ENCODE results near the gene HMBS.

Gene HMBS

GRCh38 chr11:119109843-119110242, 25.2 kb downstream of the HMBS start:
- POLR2A ChIA-PET: interaction anchor here (0.7 to 4.7 kb wide), 4 partner anchors 8 to 42 kb away, joined by 3 to 41 read pairs (median 4); partner anchors contain the start of genes DPAGT1, HINFP and VPS11
- TF ChIP-seq, protein P1, sequence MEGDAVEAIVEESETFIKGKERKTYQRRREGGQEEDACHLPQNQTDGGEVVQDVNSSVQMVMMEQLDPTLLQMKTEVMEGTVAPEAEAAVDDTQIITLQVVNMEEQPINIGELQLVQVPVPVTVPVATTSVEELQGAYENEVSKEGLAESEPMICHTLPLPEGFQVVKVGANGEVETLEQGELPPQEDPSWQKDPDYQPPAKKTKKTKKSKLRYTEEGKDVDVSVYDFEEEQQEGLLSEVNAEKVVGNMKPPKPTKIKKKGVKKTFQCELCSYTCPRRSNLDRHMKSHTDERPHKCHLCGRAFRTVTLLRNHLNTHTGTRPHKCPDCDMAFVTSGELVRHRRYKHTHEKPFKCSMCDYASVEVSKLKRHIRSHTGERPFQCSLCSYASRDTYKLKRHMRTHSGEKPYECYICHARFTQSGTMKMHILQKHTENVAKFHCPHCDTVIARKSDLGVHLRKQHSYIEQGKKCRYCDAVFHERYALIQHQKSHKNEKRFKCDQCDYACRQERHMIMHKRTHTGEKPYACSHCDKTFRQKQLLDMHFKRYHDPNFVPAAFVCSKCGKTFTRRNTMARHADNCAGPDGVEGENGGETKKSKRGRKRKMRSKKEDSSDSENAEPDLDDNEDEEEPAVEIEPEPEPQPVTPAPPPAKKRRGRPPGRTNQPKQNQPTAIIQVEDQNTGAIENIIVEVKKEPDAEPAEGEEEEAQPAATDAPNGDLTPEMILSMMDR (IDR thresholded peaks at IDR 0.05; ENCODE audit: control extremely low read depth, extremely low read depth, low read depth, missing control alignments): no peak
- CTCF ChIA-PET: interaction anchor here (0.9 to 2.8 kb wide), 11 partner anchors 10 to 230 kb away, joined by 3 to 29 read pairs (median 4); partner anchors contain the start of genes CBL, HINFP and NLRX1
- DNase-seq (ENCODE audit: extremely low spot score): no peak

GRCh38 chr11:119110439-119110838, 25.8 kb downstream of the HMBS start:
- ChIA-PET POLR2A (interaction anchor here (0.7 to 4.7 kb wide), 3 partner anchors 9 to 16 kb away, joined by 3 to 41 read pairs (median 5); partner anchors contain the start of genes DPAGT1 and HINFP), CTCF (interaction anchor here (1.1 to 2.8 kb wide), 5 partner anchors 10 to 213 kb away, joined by 3 to 29 read pairs (median 8); partner anchors contain the start of genes CBL and HINFP)
- TF ChIP-seq, protein P1 (IDR thresholded peaks at IDR 0.05; ENCODE audit: control extremely low read depth, extremely low read depth, low read depth, missing control alignments): no peak
- no peak for DNase-seq (ENCODE audit: extremely low spot score)

GRCh38 chr11:119111361-119111925, 26.8 kb downstream of the HMBS start:
- POLR2A ChIA-PET: interaction anchor here (0.6 to 1.0 kb wide), 2 partner anchors 10 to 207 kb away, joined by 3 to 4 read pairs; partner anchors contain the start of gene HINFP
- TF ChIP-seq, protein P1 (IDR thresholded peaks at IDR 0.05; ENCODE audit: control extremely low read depth, extremely low read depth, low read depth, missing control alignments): no peak
- CTCF ChIA-PET: interaction anchor here (1.1 to 2.4 kb wide), 6 partner anchors 10 to 212 kb away, joined by 3 to 15 read pairs (median 6); partner anchors contain the start of genes CBL and HINFP
- no peak for DNase-seq (ENCODE audit: extremely low spot score)

DNA sequence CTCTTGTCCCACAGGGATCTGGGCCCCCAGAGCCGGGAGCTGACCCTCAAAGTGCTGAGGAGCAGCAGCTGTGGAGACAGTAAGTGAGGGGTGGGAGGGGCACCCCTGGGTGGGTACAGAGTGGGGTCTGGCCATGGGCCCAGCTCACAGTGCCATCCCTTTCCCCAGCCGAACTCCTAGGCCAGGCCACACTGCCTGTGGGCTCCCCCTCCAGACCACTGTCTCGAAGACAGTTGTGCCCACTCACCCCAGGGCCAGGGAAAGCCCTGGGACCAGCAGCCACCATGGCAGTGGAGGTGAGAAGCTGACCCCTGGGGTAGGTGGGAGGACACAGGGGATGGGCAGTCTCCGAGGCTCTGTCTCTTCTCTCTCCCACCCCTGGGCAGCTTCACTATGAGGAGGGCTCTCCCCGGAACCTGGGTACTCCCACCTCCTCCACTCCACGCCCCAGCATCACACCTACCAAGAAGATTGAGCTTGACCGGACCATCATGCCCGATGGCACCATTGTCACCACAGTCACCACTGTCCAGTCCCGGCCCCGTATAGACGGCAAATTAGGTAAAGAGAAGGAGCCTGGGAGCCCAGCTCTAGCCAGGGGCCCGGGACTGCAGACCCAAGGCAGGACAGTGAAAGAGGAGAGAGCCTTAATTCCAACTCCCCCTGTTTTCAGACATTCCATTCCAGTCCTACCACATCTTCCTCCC, 27.8 kb downstream of the HMBS start:
- TF ChIP-seq, protein P1 (IDR thresholded peaks at IDR 0.05; ENCODE audit: control extremely low read depth, extremely low read depth, low read depth, missing control alignments): no peak
- CTCF ChIA-PET: interaction anchor here (0.7 to 2.4 kb wide), 8 partner anchors 9 to 226 kb away, joined by 3 to 15 read pairs (median 6); partner anchors contain the start of gene HINFP
- no peak for DNase-seq (ENCODE audit: extremely low spot score)
- POLR2A ChIA-PET: interaction anchor here (0.6 to 1.2 kb wide), 3 partner anchors 10 to 206 kb away, joined by 3 to 4 read pairs (median 4); partner anchors contain the start of gene DPAGT1

GRCh38 chr11:119113716-119114115, 29.0 kb downstream of the HMBS start:
- CTCF ChIA-PET: no interaction called here
- no peak for DNase-seq (ENCODE audit: extremely low spot score)
- TF ChIP-seq, protein P1 (IDR thresholded peaks at IDR 0.05; ENCODE audit: control extremely low read depth, extremely low read depth, low read depth, missing control alignments): no peak
- POLR2A ChIA-PET: no interaction called here

GRCh38 chr11:119114351-119114750, 29.7 kb downstream of the HMBS start:
- CTCF ChIA-PET: no interaction called here
- DNase-seq (ENCODE audit: extremely low spot score): no peak

More at GRCh38 chr11:119114351-119114750, 29.7 kb downstream of the HMBS start:
- POLR2A ChIA-PET: no interaction called here
- TF ChIP-seq, protein P1 (IDR thresholded peaks at IDR 0.05; ENCODE audit: control extremely low read depth, extremely low read depth, low read depth, missing control alignments): no peak
